Measurements from ENCODE around the gene COMMD6. TPM values are rescaled to one million over a fixed set of nuclear protein-coding genes. Genes with fewer than 3 reads are reported as not detected.

Gene COMMD6
- total and polyA plus RNA-seq, 2 of the 13 experiments (the other 11 are each of a cell fraction or from before 2014, with no cell fraction given) = 97.0 to 164 TPM

GRCh38 chr13:75537401-75538365 is at the start of gene COMMD6 (continued):
- TF ChIP-seq MZF1 (CRISPR knock-in tag; IDR thresholded peaks at IDR 0.05; ENCODE audit: borderline replicate concordance) (no peak), ELF4 (CRISPR knock-in tag; IDR thresholded peaks at IDR 0.05; ENCODE audit: borderline replicate concordance) (peak; percentile 90), ZNF496 (CRISPR knock-in tag; IDR thresholded peaks at IDR 0.05; ENCODE audit: insufficient replicate concordance) (no peak), ATF7 (IDR thresholded peaks at IDR 0.05) (peak; percentile 75), ATF7 (CRISPR knock-in tag; IDR thresholded peaks at IDR 0.05) (0 out of 2 replicates have a peak, but pooled peaks have one; percentile 45), ZC3H13 (CRISPR knock-in tag; IDR thresholded peaks at IDR 0.05) (no peak), TOPORS (CRISPR knock-in tag; IDR thresholded peaks at IDR 0.05) (no peak), ZNF788 (CRISPR knock-in tag; IDR thresholded peaks at IDR 0.05; ENCODE audit: borderline replicate concordance) (peak; percentile 22; the same call in 1 of the 2 replicates), PHF5A (CRISPR knock-in tag; IDR thresholded peaks at IDR 0.05; ENCODE audit: low read depth, unreplicated experiment) (no peak), HMGA1 (CRISPR knock-in tag; conservative IDR thresholded peaks at IDR 0.05) (no peak), PRDM15 (CRISPR knock-in tag; IDR thresholded peaks at IDR 0.05) (no peak), ZNF276 (CRISPR knock-in tag; IDR thresholded peaks at IDR 0.05; ENCODE audit: low read depth) (no peak), ONECUT2 (CRISPR knock-in tag; IDR thresholded peaks at IDR 0.05) (no peak), SYNCRIP (IDR thresholded peaks at IDR 0.05; ENCODE audit: insufficient read depth, low read depth, low read length) (no peak), ZNF563 (CRISPR knock-in tag; IDR thresholded peaks at IDR 0.05) (no peak), ZNF484 (CRISPR knock-in tag; IDR thresholded peaks at IDR 0.05; ENCODE audit: borderline replicate concordance, low read depth) (no peak), ZNF619 (CRISPR knock-in tag; IDR thresholded peaks at IDR 0.05) (no peak), SALL1 (CRISPR knock-in tag; IDR thresholded peaks at IDR 0.05) (peak; percentile 53)
- TF ChIP-seq, protein P1, sequence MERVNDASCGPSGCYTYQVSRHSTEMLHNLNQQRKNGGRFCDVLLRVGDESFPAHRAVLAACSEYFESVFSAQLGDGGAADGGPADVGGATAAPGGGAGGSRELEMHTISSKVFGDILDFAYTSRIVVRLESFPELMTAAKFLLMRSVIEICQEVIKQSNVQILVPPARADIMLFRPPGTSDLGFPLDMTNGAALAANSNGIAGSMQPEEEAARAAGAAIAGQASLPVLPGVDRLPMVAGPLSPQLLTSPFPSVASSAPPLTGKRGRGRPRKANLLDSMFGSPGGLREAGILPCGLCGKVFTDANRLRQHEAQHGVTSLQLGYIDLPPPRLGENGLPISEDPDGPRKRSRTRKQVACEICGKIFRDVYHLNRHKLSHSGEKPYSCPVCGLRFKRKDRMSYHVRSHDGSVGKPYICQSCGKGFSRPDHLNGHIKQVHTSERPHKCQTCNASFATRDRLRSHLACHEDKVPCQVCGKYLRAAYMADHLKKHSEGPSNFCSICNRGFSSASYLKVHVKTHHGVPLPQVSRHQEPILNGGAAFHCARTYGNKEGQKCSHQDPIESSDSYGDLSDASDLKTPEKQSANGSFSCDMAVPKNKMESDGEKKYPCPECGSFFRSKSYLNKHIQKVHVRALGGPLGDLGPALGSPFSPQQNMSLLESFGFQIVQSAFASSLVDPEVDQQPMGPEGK (CRISPR knock-in tag; IDR thresholded peaks at IDR 0.05) = peak; percentile 48; the same call in 1 of the 2 replicates
- TF ChIP-seq, protein P2, sequence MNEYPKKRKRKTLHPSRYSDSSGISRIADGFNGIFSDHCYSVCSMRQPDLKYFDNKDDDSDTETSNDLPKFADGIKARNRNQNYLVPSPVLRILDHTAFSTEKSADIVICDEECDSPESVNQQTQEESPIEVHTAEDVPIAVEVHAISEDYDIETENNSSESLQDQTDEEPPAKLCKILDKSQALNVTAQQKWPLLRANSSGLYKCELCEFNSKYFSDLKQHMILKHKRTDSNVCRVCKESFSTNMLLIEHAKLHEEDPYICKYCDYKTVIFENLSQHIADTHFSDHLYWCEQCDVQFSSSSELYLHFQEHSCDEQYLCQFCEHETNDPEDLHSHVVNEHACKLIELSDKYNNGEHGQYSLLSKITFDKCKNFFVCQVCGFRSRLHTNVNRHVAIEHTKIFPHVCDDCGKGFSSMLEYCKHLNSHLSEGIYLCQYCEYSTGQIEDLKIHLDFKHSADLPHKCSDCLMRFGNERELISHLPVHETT (CRISPR knock-in tag; conservative IDR thresholded peaks at IDR 0.05) = no peak

Measured in HepG2 (cell line).